GM10248 (cell line): ENCODE results near the gene SERHL2.
"Not testable (repeated sequence)": the region's sequence is repeated elsewhere in the genome, so short reads cannot be mapped to it uniquely, and the experiment has no call there.

Experiments
- CTCF ChIA-PET: fragments of 300-600 bp; sonication (Branson Sonifier 250); formaldehyde crosslinking; extraction: SDS; loops from one replicate; lab custom pipeline; 2021; ENCODE audit warnings: antibody characterized with exemption; lab: Yijun Ruan, JAX
- POLR2A ChIA-PET: fragments of 350-650 bp; sonication (Branson Sonifier 250); formaldehyde crosslinking; extraction: SDS; loops from one replicate; lab custom pipeline; 2020; ENCODE audit warnings: antibody characterized with exemption; lab: Yijun Ruan, JAX
- DNase-seq: peaks from one replicate; pipeline ENCODE4 v3.0.0; 2012; ENCODE audit errors: extremely low spot score
- TF ChIP-seq, protein P1 (sequence below): IDR thresholded peaks from 2 replicates; pipeline ENCODE4 v1.5.1; 2012; ENCODE audit warnings: mild to moderate bottlenecking, low read depth; ENCODE audit errors: extremely low read depth, missing control alignments, control extremely low read depth

The SERHL2 gene

DNA sequence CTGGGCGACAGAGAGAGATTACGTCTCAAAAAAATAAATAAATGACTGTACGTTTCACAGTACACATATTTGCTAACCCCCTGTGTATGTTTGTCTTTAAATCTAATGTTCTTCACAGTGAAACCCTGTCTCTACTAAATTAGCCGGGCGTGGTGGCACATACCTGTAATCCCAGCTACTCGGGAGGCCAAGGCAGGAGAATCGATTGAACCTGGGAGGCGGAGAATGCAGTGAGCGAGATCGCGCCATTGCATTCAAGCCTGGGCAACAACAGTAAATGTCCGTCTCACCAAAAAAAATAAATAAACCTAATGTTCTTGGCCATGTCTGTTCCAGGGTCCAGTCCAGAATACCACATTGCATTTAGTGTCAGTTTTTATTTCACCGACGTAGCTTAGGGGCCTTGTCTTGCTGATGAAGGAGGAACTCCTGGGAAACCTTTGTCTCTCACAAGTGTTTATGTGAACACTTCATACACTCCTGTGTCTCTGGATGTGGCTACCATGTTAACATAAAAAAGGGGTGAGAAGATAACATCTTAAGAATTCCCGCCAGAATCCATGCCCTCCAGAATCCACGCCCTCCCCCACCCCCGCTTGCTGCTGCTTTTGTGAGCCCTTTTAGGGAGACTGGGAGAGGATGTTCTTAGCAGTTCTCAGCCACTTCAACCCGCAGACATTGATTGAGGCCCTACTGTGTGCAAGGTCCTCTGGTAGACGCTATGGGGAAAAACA is 5.0 kb upstream of the SERHL2 start:
- TF ChIP-seq, protein P1, sequence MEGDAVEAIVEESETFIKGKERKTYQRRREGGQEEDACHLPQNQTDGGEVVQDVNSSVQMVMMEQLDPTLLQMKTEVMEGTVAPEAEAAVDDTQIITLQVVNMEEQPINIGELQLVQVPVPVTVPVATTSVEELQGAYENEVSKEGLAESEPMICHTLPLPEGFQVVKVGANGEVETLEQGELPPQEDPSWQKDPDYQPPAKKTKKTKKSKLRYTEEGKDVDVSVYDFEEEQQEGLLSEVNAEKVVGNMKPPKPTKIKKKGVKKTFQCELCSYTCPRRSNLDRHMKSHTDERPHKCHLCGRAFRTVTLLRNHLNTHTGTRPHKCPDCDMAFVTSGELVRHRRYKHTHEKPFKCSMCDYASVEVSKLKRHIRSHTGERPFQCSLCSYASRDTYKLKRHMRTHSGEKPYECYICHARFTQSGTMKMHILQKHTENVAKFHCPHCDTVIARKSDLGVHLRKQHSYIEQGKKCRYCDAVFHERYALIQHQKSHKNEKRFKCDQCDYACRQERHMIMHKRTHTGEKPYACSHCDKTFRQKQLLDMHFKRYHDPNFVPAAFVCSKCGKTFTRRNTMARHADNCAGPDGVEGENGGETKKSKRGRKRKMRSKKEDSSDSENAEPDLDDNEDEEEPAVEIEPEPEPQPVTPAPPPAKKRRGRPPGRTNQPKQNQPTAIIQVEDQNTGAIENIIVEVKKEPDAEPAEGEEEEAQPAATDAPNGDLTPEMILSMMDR, result no peak
- POLR2A ChIA-PET, result no interaction called here
- no peak for DNase-seq
- CTCF ChIA-PET, result interaction anchor here (0.6 to 2.2 kb wide), 3 partner anchors 11 to 111 kb away, joined by 3 to 7 read pairs (median 5); no protein-coding TSS in a partner anchor

DNA sequence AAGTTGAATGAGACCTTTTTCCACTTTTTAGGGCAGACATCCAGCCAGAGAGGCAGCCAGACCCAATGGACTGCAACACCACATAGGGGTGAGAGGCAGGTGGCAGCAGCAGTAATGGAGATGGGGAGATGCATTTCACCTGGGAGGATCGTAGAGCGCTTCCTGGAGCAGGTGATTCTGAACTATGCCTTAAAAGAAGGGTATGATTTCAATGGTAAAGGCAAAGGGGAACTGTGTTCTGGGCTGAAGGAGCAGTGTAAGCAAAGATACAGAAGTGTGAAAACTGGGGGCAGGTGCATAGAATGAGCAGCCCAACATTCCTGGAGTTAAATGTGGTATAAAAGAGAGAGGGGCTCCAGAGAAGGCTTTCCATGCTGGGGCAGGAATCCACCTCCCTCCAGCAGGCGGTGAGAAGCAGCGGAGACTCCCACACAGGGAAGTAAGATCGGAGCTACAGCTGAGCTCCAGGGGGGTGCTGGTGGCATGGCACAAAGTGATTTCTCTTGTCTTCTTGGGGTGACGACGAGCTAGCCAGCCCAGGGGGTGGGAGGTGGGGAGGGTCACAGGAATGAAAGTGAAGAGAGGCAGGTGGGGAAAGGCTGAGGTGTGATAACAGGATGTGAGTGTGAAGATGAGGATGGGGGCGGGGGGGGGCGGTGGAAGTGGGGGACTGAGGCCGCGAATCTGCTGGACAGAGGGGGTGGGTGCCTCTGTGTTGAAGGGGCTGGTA is 4.3 kb upstream of the SERHL2 start:
- TF ChIP-seq, protein P1, result no peak
- CTCF ChIA-PET, result interaction anchor here (1.0 to 2.2 kb wide), 3 partner anchors 8 to 16 kb away, joined by 3 to 7 read pairs (median 5); no protein-coding TSS in a partner anchor
- DNase-seq, result no peak
- POLR2A ChIA-PET, result interaction anchor here (0.9 kb wide), 1 partner anchor 67 kb away, joined by 3 read pairs; no protein-coding TSS in a partner anchor

DNA sequence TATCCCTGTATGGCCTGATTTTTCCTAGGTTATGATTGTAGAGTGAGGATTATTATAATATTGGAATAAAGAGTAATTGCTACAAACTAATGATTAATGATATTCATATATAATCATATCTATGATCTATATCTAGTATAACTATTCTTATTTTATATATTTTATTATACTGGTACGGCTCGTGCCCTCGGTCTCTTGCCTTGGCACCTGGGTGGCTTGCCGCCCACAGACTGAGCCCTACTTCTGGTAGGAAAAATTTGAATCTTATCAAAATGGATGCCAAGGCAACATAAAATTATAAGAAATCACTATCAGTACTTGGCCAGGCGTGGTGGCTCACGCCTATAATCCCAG is 1.5 kb upstream of the SERHL2 start:
- CTCF ChIA-PET, result interaction anchor here (0.7 to 2.4 kb wide), 5 partner anchors 10 to 109 kb away, joined by 3 to 6 read pairs (median 5); no protein-coding TSS in a partner anchor
- POLR2A ChIA-PET, result not testable (repeated sequence)

DNA sequence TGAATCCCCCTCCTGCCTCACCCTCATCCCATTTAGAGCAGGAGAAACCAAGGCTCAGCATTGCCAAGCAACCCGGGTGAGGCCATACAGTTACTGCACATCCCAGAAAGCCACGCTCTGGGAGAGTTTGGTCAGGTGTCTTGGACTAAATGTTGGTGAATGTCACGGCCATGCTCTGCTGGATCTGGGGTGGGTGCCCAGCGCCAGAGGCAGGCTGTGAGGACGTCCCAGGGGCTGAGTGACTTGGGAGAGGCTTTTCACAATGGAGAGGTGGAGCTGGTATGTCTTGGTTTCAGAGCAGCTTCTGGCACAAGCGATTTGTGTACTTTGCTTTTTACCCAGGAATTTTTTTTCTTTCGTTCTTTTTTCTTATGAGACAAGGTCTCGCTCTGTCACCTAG is 6.6 kb downstream of the SERHL2 start:
- no peak for DNase-seq
- TF ChIP-seq, protein P1, result no peak
- ChIA-PET CTCF (interaction anchor here (1.3 to 1.5 kb wide), 3 partner anchors 10 to 17 kb away, joined by 4 to 5 read pairs (median 4); no protein-coding TSS in a partner anchor), POLR2A (no interaction called here)

More for the DNA sequence above, 1.5 kb upstream of the SERHL2 start:
- not testable (repeated sequence) for DNase-seq

DNA sequence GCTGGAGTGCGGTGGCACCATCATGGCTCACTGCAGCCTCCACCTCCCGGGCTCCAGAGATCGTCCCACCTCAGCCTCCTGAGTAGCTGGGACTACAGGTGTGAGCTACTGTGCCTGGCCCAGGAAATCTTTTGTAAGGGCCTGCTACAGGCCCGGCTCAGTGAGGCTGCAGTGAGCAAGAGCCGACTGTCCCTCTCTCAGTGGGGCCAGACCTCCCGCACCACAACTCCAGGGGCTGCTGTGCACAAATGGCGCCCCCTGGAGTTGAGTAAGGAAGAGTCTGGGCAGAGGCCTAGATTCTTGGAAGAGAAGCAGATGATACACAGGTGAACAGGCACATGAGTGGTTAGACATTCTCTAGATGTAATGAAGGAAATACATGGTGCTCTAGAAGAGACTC is 7.0 kb downstream of the SERHL2 start:
- peak; percentile 36 for DNase-seq
- TF ChIP-seq, protein P1, result peak; percentile 29
- ChIA-PET CTCF (interaction anchor here (1.0 to 1.5 kb wide), 4 partner anchors 11 to 53 kb away, joined by 3 to 5 read pairs (median 4); partner anchors contain the start of gene POLDIP3), POLR2A (no interaction called here)

DNA sequence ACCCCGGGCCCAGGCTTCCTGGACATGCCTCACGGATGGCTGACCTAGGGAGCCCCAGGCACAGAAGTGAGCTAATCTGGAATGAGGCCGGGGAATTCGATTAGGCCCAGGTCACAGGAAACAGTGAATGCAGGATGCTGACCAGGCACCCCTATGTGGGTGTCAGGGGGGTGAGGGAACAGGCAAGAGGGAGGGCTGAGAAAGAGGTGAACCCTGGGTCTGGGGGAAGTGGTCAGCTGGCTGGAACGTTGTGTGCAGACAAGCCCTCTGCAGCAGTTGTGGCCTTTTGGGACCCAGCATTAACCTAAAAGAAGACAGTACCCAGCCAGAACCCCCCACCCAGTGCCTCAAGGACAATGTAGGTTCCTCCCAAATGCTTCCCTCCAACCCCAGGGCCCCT is 8.1 kb downstream of the SERHL2 start:
- ChIA-PET POLR2A (no interaction called here), CTCF (interaction anchor here (1.0 to 1.4 kb wide), 3 partner anchors 18 to 44 kb away, joined by 3 to 4 read pairs (median 3); no protein-coding TSS in a partner anchor)
- TF ChIP-seq, protein P1, result no peak
- DNase-seq, result peak; percentile 15
